ENCODE results near the gene HEPACAM2.

HEPACAM2 gene

DNA sequence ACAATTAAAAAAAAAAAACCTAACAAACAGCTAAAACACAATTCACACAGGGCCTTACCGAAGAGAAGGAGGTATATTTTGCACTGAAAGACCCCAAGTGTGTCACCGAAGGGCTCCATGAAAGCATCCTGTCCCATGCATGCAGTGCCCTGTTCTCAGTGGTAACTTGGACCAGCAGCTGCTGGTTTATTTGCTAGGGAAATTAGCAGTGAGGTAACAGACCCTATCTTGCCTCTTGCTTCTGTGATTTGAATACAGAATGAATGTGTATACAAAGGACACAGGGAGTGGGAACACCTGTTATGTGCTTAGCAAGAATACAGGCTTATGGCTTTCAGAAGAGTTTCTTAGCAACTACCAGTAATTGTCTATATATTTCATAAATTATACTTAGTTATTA, at the start of gene HEPACAM2:
HEPACAM2 (minus strand) TSS at position 160 of the 400 bp plus-strand sequence.
- no peak for DNase-seq (ENCODE audit: low spot score)

DNA sequence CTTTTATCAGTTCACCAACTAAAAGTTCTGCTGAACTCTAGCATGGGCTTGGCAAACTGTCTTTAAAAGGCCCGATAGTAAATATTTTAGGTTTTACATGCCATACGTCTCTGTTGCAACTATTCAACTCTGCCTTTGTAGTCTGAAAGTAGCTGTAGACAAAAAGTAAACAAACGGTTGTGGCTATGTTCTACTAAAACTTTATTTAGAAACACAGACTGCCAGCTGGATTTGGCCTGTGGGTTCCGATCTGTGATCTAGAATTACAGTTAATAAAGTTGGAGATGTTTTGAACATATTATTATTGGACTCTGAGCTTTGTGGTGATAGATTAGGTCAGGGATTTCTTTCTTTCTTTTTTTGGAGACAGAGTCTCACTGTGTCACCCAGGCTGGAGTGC, 39.0 kb upstream of the HEPACAM2 start:
- no peak for DNase-seq (ENCODE audit: low spot score)

DNA sequence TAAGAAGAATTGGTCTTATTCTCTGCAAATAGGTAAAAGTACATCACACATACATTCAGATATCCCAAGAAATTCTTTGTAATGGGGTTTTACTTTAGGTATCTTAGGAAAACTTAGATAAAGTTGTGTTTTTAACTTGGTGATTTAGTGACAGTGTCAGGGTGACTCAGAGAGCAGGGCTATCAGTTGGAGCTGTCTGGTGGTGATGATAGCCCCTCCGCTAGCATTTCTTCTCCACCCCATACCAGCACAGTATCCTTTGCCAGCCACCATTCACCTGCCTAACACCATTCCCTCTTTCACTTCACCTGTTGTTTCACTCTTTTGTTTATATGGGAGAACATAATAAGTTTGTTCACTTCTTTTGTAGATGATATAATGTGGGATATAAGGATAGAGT, 36.3 kb upstream of the HEPACAM2 start:
- no peak for DNase-seq (ENCODE audit: low spot score)

DNA sequence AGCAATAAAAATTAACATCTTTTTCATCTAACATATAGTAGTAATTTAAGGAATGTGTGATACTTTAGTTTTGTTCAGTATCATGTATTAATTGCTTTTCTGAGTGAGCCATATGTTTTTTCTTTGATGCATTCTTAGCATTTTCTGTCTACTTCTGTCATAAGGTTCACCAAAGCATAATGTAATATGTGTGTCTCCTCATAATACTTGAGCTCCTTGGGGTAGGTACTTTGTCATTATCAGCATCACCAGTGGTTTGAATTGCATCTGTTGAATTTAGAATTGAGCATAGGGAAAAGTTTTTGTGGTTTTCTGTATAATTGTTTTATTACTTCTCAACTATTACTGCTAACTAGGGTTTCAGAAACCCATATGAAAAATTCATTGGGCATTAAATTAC, 32.4 kb upstream of the HEPACAM2 start:
- no peak for DNase-seq (ENCODE audit: low spot score)

DNA sequence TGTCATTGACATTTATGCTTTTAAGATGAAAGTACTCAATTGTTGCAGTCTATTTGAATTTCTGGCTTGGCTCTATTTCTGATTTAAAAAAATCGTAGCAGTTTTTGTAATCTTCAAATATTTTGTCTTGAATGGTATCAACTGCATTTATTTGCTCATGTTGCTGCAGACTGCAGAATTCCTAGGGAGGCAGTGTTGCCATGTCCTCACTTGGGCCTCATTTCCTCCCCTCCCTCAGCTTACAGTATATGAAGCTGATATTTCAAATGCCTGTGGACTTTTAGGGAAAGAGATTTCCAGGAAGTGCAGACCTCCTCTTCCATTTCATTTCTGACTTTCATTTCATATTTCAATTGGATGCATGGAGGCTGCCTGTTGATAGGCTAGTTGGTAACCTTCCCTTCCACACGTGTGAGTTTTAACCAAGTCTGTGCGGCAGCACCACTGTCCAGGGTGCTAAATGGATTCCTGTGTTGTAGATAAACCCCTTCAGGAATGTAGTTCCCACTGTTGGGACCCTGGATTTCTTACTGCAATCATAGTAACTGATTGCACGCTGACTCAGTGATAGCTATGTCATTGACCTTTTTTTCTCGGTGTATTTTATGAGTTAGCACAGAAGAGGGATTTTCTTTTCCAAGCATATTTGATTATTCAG, 23.4 kb upstream of the HEPACAM2 start:
- DNase-seq (ENCODE audit: low spot score) = no peak

DNA sequence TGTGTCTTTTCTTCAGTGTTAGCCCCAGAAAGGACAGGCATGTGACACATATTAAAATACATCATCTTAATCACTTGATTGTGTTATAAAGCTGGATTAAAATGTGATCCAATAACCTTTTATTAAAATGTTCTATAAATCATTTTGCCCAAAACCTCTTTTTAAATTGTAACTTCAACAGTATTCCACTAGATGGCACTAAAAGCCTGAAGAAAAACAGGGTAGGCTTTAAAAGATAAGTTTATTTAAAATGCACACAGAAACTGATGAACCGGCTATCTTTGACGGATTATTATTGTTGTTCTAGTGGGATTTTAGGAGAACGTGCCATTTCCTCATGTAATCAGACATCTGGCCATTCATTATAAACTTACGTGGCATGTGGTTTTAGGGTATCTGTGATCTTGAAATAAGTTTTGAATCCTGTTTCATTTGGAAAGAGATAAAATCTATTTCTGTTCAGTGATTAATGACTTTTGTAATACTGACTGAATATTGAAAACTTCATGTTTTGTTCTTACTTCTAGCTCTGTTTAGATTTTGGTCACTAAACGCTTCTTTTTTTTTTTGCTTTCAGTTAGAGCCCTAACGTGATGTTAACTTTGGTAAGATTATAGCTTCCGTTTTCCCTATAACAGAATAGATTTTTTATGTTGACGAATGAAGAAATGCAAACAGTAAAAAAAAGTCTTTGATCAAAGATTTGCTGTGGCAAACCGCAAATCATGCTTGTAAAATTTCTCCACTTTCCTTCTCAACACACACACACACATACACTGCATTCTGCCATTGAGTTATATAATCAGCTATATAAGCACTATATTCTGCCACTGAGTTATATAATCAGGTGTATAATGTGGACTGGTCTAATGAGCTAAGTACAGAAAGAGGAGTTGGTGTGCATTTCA, 19.5 kb upstream of the HEPACAM2 start:
- DNase-seq (ENCODE audit: low spot score) = peak; percentile 51

DNA sequence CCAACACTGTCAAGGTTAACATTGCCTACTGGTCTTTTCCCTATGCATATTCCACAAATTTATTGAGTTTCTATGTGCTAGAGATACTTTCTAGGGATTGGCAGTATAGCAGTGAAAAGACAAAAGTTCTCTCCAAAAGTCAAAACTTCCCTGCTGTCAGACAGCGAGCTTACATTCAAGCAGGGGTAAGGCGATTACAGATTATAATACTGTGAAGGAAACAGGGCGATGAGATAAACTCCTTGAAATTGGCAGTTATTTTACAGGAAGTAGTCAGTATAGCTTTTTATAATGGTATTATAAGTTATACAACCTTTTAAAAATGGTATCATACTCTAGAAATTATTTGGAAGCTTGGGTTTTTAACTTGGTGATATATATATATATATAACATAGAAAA, 15.8 kb upstream of the HEPACAM2 start:
- DNase-seq (ENCODE audit: low spot score) = no peak

DNA sequence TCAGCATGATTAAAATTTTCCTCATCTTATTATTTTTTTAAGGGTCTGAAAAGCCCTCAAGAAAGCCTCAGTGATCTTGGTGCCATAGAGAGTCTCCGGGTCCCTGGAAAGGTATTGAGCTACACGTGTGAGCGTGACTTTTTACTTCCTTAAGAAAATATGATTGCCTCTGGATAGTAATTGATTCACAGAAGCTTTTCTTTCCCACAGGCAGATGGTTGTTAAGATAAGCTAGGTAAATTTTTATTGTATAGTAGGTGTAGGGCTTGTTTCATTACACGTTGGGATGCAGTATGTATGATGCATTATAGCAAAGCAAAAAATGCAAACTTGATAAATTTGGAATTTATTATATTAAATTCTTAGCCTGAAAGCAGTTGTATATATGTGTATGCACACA, 13.6 kb upstream of the HEPACAM2 start:
- DNase-seq (ENCODE audit: low spot score) = no peak

DNA sequence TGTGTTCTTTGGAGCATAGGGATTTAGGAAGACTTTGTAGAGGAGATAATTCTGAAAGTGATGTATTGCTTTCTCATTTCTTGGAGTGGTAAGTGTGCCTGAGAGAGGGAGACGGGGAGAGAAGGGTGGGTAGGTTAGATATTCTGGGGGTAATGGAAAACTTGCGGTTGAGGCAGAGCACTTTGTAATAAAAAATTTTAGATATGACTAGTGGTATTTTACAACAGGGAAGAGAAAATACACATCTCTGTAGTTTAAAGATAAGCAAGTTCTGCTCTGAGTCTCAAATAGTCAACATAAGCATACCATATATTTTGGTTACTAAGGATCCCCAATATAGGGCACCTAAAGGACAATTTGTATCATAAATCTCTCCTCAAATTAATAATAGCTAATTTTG, 12.5 kb upstream of the HEPACAM2 start:
- DNase-seq (ENCODE audit: low spot score) = no peak

DNA sequence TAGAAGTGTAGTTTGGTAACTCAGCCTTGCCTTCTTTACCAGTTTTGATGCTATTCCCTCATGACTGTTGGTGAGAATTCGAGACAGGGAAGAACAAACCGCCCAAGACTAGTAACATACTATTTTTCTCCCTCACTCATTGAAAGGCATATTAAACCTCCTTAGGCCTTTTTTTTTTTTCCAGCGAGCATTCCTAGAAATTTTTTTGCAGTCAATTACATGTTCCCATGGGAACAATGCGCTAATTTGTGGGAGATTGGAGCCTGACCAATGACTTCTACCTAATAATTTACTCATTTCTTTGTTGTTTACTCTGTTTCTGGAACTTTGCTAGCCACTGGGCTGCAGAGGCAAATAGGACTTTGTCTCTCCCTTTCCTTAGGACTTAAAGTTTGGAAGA, 11.9 kb upstream of the HEPACAM2 start:
- DNase-seq (ENCODE audit: low spot score) = no peak

DNA sequence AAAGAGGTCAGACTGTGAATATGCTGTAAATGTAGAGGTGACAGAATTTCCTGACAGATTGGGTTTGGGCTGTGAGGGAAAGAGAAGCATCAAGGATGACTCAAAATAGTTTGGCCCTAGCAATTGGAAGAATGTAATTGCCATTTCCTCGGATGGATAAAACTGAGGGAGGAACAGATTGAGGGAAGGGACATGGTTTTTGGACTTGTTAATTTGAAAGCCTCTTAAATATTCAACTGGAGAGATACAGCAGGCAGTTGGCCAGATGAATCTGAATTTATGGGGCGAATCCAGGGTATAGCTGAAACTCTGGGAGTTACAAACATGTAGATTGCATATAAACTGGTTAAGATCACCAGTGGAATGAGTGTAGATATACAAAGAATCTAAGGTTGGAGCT, 9.3 kb upstream of the HEPACAM2 start:
- DNase-seq (ENCODE audit: low spot score) = no peak

DNA sequence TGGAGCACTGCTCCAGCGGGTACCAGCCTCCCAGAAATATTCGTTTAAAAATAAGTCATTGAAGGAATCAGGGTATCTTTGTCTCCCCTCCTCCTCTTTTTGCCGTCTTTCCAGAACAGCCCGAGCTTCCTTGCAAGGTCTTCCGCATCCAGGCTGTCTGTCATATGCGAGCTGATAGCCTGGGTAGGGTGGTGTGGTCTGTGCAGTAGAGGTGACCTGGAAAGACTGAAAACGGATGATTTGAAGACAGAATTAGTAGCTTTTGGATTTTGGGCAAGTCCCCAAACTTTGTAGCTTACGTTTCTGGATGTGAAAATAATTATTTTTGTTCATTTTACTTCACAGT, 6.4 kb upstream of the HEPACAM2 start:
- DNase-seq (ENCODE audit: low spot score) = no peak

DNA sequence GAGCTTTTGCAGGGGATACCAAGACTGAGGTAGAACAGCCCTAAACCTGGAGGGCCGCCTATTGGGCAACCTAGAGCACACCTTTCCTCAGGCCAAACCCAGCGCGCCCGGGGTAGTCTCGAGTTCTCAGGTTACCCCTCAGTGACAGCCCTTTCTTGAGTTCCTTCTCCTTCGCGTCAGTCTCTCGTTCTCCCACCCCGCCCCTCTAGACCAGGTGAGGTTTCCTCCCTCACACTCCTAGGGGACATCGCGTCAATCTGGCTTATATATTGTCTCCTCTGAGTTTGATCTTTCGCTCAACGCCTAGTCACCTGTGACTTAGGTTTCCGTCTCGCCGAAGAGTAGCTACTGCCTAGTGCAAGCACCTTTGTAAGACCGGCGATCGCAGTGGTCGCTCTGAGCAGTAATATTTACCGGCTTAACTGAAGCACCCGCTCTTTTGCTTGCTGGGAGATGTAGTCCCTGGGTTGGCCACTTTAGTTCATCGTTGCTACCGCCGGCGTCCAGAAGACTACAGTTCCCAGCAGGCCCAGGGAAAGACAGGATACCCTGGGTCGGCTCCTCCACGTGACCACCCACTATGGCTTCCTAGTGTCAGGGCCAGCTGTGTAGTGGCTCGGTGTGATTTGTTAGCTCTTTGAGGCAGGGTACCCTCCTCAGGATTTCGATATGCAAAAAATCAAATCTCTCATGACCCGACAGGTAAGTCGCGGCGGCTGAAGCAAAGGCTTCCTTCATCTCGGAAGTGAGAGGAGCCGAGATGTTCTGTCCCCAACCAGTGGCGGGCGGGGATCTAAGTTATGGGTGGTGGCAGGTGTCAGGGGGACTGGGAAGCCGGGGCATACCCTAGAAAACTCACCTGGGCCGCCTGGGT, 5.8 kb upstream of the HEPACAM2 start, which contains the start of gene VPS50:
VPS50 (plus strand) TSS at position 568 of the 874 bp plus-strand sequence; CDS start at position 670, 102 bp downstream.
- DNase-seq (ENCODE audit: low spot score) = peak; percentile 98

DNA sequence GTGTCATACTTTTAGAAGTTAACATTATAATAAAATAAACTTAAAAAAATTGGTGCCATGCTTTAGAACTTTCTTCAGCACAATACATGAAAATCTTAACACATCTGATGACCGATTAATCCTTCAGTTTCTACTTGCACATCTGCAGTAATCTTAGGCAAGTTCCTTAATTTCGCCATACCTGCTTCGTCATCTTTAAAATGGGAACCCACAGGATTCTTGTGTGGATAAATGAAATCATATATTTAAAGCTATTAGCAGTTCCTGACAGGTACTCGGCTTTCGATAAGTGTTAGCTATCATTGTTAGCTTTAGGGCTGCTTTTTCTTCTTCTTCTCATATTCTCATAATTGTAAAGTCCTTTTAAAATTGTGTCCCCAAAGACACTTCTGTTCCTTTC, 5.0 kb upstream of the HEPACAM2 start:
- DNase-seq (ENCODE audit: low spot score) = no peak

DNA sequence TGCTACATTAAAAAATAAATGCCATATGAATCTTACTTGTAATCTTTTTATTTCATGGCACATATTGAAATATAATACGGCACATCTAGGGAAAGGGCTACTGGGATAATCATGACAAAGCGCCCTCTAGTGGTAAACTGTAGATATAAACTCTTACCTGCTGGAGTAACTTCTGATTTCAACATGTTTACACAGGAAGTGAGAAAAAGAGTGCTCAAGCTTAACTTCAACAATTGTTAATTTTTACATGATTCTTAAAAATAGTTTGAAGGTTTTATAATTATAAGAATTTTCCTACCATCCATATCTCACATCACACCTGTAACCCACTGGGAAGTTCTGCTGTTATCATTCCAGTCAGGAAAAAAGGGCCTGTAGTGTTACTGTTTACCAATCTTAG, 2.0 kb upstream of the HEPACAM2 start:
- DNase-seq (ENCODE audit: low spot score) = peak; percentile 58

DNA sequence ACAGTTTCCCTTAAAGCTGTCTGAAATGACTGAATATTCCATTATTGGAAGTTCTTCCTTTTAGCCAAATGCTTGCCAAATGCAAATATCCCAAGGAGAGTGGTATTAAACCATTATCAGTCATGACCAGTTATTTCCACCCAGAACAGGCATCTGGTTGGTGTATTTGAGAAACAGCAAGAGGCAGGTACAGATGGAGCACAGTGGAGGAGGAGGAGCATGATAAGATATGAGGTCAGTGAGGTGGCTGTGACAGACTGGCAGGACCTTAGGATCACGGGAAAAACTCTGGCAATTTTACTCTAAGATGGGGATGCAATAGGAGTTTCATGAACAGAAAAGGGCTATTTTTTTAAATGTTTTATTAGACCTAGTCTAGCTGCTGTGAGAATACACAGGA, 6.4 kb downstream of the HEPACAM2 start:
- no peak for DNase-seq (ENCODE audit: low spot score)

DNA sequence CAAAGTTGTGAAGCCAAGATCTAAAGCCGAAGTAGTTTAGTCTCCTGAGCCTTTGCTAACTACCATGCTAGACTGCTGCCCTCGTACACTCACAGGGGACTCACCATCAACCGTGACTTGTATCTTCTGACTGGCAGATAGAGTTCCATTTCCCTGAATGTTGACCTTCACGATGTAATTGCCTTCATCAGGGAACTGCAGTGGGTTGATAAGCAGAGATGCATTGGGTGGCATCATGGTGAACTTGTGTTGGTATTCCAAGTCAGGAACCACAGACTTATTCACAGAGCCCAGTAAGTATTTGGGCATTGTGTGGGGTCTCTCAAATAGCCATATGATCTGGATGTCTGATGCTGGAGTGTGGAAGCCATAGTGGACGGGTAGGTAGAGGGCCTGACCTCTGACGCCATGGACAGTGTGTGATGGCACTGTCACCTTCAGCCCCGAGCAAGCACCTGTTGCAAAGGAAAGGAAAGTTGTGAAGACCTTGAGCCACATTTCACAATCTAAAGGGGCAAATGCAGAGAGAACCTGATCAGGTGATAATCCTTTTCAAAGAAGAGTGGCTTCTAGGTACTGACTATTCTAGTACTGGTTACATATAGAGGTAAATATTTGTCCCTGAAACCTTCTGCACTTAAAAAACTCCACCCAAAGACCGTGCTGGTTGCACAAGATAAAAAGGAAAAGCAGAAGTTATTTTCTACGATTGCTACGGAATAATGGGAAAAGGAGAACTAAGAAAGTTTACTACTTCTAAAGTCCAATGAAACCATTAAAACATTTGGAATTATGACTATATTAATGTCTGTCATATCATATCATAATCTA, 7.1 kb downstream of the HEPACAM2 start:
- DNase-seq (ENCODE audit: low spot score) = no peak

DNA sequence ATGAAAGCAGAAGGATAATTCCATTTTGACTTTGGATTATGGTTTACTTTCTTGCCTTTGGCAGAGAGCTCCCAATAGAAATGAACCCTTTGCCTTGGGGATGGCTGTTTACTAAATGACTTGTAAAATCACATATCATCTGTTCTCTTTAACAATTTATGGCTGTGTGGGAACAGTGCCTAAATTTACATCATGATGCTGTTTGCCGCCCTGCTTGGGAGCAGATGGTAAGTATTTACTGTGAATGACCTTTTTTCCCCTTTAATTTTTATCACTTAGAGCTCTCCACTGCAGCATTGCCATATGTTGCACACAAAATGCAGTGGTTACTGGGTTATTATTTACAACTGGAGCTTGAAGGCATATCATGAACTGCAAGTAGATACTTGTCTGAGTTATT, 13.4 kb downstream of the HEPACAM2 start:
- DNase-seq (ENCODE audit: low spot score) = no peak

DNA sequence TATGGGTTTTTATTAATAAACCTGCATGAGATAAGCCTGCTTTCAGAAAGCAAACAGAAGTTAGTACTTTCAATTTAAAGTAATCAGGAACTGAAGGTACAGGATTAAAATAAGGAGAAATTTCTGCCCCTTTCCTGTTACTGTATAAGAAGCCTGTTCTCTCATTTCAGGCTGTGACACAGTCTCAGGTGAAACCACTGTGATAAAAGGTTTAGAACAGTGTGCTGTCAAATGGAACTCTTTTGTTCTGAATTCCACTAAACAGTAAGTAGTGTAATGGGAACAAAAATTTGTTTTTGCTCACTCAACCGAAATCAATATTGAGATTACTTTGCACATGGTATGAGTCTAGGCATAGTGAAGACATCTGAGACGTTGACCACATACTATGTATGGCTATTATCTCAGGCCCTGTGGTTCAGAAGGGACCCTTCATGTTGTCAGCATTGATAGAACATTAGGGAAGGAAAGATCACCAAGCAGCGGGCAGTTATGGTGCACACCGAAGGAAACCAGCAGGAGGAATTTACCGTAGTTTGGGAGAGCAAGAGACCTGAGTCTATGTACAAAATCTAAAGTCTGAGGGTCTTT, 14.9 kb downstream of the HEPACAM2 start:
- no peak for DNase-seq (ENCODE audit: low spot score)

DNA sequence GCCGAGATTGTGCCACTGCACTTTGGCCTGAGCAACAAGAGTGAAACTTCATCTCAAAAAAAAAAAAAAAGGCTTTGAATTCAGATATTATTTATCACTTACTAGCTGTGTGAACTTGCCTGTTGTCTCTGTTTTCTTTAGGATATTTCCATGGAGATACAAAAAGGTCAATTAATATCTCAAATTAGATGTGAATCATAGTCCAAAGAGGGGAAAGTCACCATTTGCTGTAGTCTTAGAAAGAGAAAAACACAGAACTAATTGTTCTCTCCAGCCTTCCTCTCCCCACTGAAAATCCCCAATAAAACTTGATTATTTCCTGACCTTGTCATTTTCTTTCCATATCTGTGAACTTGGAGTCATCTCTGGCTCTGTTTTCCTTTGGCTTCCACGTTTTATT, 21.2 kb downstream of the HEPACAM2 start:
- DNase-seq (ENCODE audit: low spot score) = no peak

DNA sequence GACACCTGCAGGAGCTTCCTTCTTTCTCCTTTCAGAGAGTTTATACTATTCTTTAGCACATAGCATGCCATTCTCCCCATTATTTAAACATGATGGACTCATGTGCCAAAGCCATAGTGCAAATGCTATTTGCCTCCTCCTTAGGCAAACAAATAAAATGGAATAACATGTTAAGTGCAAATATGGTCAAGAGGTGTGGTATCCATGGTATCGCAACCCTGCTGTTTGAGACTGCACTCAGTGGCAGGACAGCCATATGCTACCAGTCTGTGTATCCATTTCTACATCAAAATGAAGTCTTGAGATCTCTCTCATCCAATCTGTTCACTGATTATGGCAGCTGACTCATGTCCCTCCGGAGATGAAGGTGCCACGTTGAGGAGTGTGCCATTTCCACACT, 22.8 kb downstream of the HEPACAM2 start:
- DNase-seq (ENCODE audit: low spot score) = no peak
